GM13977 (cell line): ENCODE measurements around the gene SLC38A2.

Experiments used
- DNase-seq: peaks from one replicate; pipeline ENCODE4 v3.0.0; 2012; ENCODE audit warnings: low spot score
- CTCF ChIP-seq: IDR thresholded peaks from 2 replicates; pipeline ENCODE4 v1.5.1; 2012; ENCODE audit warnings: mild to moderate bottlenecking, control low read depth; ENCODE audit not compliant: insufficient read depth; ENCODE audit errors: extremely low read depth, missing control alignments
- in situ Hi-C: fragments of 300-500 bp; cut with MboI; formaldehyde crosslinking; loops from one replicate; pipeline ENCODE4 v1.12.0; 2022; ENCODE audit warnings: low sequenced_read_pairs, low pct_unique_long_range_greater_than_20kb, mixed read lengths, inconsistent platforms; ENCODE audit not compliant: unreplicated experiment

Gene SLC38A2

GRCh38 chr12:46378530-46378929 lies 6.0 kb upstream of the SLC38A2 start:
- TF ChIP-seq CTCF: no peak
- in situ Hi-C loops: no loop called here
- DNase-seq: no peak

- DNase-seq: no peak
- no peak for TF ChIP-seq CTCF
- in situ Hi-C loops: no loop called here
These were observed 5.1 kb upstream of the SLC38A2 start for GRCh38 chr12:46377678-46378077.

GRCh38 chr12:46376579-46376978 lies 4.0 kb upstream of the SLC38A2 start:
- in situ Hi-C loops: no loop called here
- TF ChIP-seq CTCF: no peak
- no peak for DNase-seq

GRCh38 chr12:46374711-46375110 lies 2.1 kb upstream of the SLC38A2 start:
- no peak for TF ChIP-seq CTCF
- DNase-seq: no peak
- in situ Hi-C loops: loop anchor here (25.0 kb wide), 1 partner anchor 288 kb away; no protein-coding TSS in a partner anchor

- in situ Hi-C loops: loop anchor here (25.0 kb wide), 1 partner anchor 288 kb away; no protein-coding TSS in a partner anchor
- TF ChIP-seq CTCF: no peak
- no peak for DNase-seq
These were observed 1.7 kb upstream of the SLC38A2 start for GRCh38 chr12:46374310-46374709.

GRCh38 chr12:46373301-46374296 lies 1.0 kb upstream of the SLC38A2 start:
- DNase-seq: peak; percentile 46
- in situ Hi-C loops: loop anchor here (25.0 kb wide), 1 partner anchor 289 kb away; no protein-coding TSS in a partner anchor
- TF ChIP-seq CTCF: no peak
